ENCODE data around the gene XYLT1. TPM values are rescaled to one million over a fixed set of nuclear protein-coding genes. Genes with fewer than 3 reads are reported as not detected.
A peak's percentile ranks its signal among the peaks of the same experiment; 100 is the strongest.

XYLT1 gene
- total and polyA plus RNA-seq, 2 of the 8 experiments (the other 6 are each of a cell fraction or from before 2014, with no cell fraction given), result 6.6 to 25.4 TPM

- FAIRE-seq (no peak), DNase-seq (ENCODE audit: low read depth in 1 of 2, low spot score in 2 of 2) (no peak)
- Histone ChIP-seq H2AFZ (ENCODE audit: low read length) (no peak overlapping the region), H2BK120ac (replicated peaks; ENCODE audit: low read depth, low read length) (no peak overlapping the region), H3K79me2 (ENCODE audit: control insufficient read depth in 1 of 2, insufficient read depth in 2 of 2, low read length in 2 of 2) (no peaks in the 10 kb centered on the region), H3K9me3 (ENCODE audit: insufficient read depth in 2 of 2, low read depth in 1 of 2, low read length in 1 of 2) (no peaks in the 10 kb centered on the region), H3K79me1 (ENCODE audit: low read depth, low read length) (no peaks in the 10 kb centered on the region), H2BK5ac (ENCODE audit: low read depth, low read length) (no peak overlapping the region), H4K8ac (ENCODE audit: extremely low read depth, insufficient read depth, low read length) (0 out of 2 replicates have a peak overlapping the region, but pooled peaks have one; percentile 15), H3K4me1 (replicated peaks in 1 of 4; ENCODE audit: control insufficient read depth in 3 of 4, insufficient read depth in 4 of 4, low read length in 3 of 4) (peaks cover 0 to 2% (median 0%) of the 10 kb centered on the region in 4 experiments; a peak in 2 of 7 replicates), H3K4me3 (ENCODE audit: extremely low read depth in 1 of 4, insufficient read depth in 2 of 4, low read depth in 3 of 4, low read length in 4 of 4) (no peak overlapping the region), H3K27ac (ENCODE audit: low read depth, low read length) (no peak overlapping the region), H3K27me3 (replicated peaks in 1 of 4; ENCODE audit: control insufficient read depth in 3 of 4, extremely low read depth in 1 of 4, insufficient read depth in 3 of 4, low read length in 3 of 4) (no peaks in the 10 kb centered on the region), H4K5ac (ENCODE audit: insufficient read length, low read depth, low read length) (no peak overlapping the region), H4K20me1 (replicated peaks in 1 of 2; ENCODE audit: control insufficient read depth in 1 of 2, insufficient read depth in 2 of 2, low read length in 2 of 2) (no peaks in the 10 kb centered on the region), H2BK15ac (ENCODE audit: low read length) (no peak overlapping the region), H2AK5ac (ENCODE audit: low read depth, low read length) (no peak overlapping the region), H2BK20ac (ENCODE audit: low read length) (no peak overlapping the region), H3K4me2 (ENCODE audit: insufficient read depth in 1 of 2, low read depth in 2 of 2, low read length in 2 of 2) (no peak overlapping the region), H3K9ac (replicated peaks in 1 of 4; ENCODE audit: extremely low read depth in 1 of 4, low read depth in 3 of 4, low read length in 3 of 4) (no peak overlapping the region), H3K14ac (ENCODE audit: insufficient read length) (no peak overlapping the region), H3K23me2 (ENCODE audit: low read depth, low read length) (no peaks in the 10 kb centered on the region), H3K4ac (replicated peaks; ENCODE audit: insufficient read length, low read depth, low read length) (no peak overlapping the region), H3K23ac (ENCODE audit: insufficient read length) (no peak overlapping the region), H3K18ac (ENCODE audit: extremely low read depth, low read length) (no peak overlapping the region), H4K91ac (replicated peaks; ENCODE audit: insufficient read length, low read length) (no peak overlapping the region), H3K36me3 (ENCODE audit: control insufficient read depth in 2 of 4, insufficient read depth in 4 of 4, low read length in 3 of 4) (no peaks in the 10 kb centered on the region), H2BK12ac (ENCODE audit: low read depth, low read length) (no peak overlapping the region), H3K56ac (replicated peaks; ENCODE audit: insufficient read length, low read depth, low read length) (no peak overlapping the region)
- 95% methylated on average over 8 of the region's 8 CpGs; no CpG with 5 or more reads in 1 of the 2 experiments for WGBS, 2 experiments (ENCODE audit: extremely low coverage in 1 of 2, insufficient coverage in 1 of 2, insufficient read length in 1 of 2, insufficient replicate concordance in 2 of 2, low coverage in 1 of 2, low lambda C conversion rate in 2 of 2, missing lambda C conversion rate in 1 of 2)
- TF ChIP-seq SIRT6 (IDR thresholded peaks at IDR 0.05; ENCODE audit: low read length) (no peak), SIX5 (IDR thresholded peaks at IDR 0.05; ENCODE audit: low read depth, low read length) (no peak), POLR2AphosphoS5 (IDR thresholded peaks at IDR 0.05; ENCODE audit: low read depth, low read length) (no peak), CEBPB (IDR thresholded peaks at IDR 0.05; ENCODE audit: low read depth, low read length) (no peak), SP1 (IDR thresholded peaks at IDR 0.05; ENCODE audit: low read depth, low read length) (no peak), RAD21 (IDR thresholded peaks at IDR 0.05 in 1 of 2, conservative IDR thresholded peaks at IDR 0.05 in 1 of 2; ENCODE audit: low read depth in 2 of 2, low read length in 2 of 2) (no peak), RXRA (IDR thresholded peaks at IDR 0.05; ENCODE audit: insufficient read depth, low read depth, low read length) (no peak), MAFK (IDR thresholded peaks at IDR 0.05; ENCODE audit: low read depth, low read length) (no peak)
- ChIA-PET POLR2A (ENCODE audit: partially characterized antibody) (no interaction called here), CTCF (ENCODE audit: partially characterized antibody) (interaction anchor here (0.9 to 1.8 kb wide), 3 partner anchors 10 to 80 kb away, joined by 3 to 5 read pairs (median 3); no protein-coding TSS in a partner anchor)
Observed at GRCh38 chr16:17358355-17358754, 112.4 kb downstream of the XYLT1 start.

All from H1 (cell line).